ENCODE results near the gene ACKR2. TPM values are rescaled to one million over a fixed set of nuclear protein-coding genes. Genes with fewer than 3 reads are reported as not detected.

The ACKR2 gene
- total and polyA plus RNA-seq, 8 donors: 0.77 to 7.9 (median 2.0) TPM

GRCh38 chr3:42895580-42895868, 86.3 kb downstream of the ACKR2 start:
- no peaks in the 10 kb centered on the region for H3K36me3 ChIP-seq
- ATAC-seq (no peak), DNase-seq (no peak)
- H3K9me3 ChIP-seq: no peaks in the 10 kb centered on the region
- no peak overlapping the region for H3K27ac ChIP-seq
- no peaks in the 10 kb centered on the region for H3K4me1 ChIP-seq
- TF ChIP-seq CTCF (IDR thresholded peaks at IDR 0.05): no peak
- no peaks in the 10 kb centered on the region for H3K27me3 ChIP-seq
- intact Hi-C loops (cut with DNase I): no loop called here
- H3K4me3 ChIP-seq: no peak overlapping the region

GRCh38 chr3:42898896-42899675, 89.8 kb downstream of the ACKR2 start:
- ATAC-seq: peak; percentile 65
- Histone ChIP-seq H3K36me3 (no peaks in the 10 kb centered on the region), H3K27me3 (no peaks in the 10 kb centered on the region), H3K4me1 (no peaks in the 10 kb centered on the region), H3K4me3 (no peak overlapping the region), H3K9me3 (no peaks in the 10 kb centered on the region), H3K27ac (no peak overlapping the region)
- intact Hi-C loops (cut with DNase I): no loop called here
- no peak for TF ChIP-seq CTCF (IDR thresholded peaks at IDR 0.05)
- DNase-seq: no peak

GRCh38 chr3:42900226-42901072, 91.2 kb downstream of the ACKR2 start:
- H3K4me3 ChIP-seq: no peak overlapping the region
- peaks cover 0 to 1% of the 10 kb centered on the region in 2 donors for H3K27me3 ChIP-seq
- no peaks in the 10 kb centered on the region for H3K9me3 ChIP-seq
- ATAC-seq: no peak
- peaks cover 0 to under 1% of the 10 kb centered on the region in 2 donors for H3K4me1 ChIP-seq
- no peak overlapping the region for H3K27ac ChIP-seq
- no peak for DNase-seq
- no peak for TF ChIP-seq CTCF (IDR thresholded peaks at IDR 0.05)
- H3K36me3 ChIP-seq: no peaks in the 10 kb centered on the region
- intact Hi-C loops (cut with DNase I): no loop called here

DNA sequence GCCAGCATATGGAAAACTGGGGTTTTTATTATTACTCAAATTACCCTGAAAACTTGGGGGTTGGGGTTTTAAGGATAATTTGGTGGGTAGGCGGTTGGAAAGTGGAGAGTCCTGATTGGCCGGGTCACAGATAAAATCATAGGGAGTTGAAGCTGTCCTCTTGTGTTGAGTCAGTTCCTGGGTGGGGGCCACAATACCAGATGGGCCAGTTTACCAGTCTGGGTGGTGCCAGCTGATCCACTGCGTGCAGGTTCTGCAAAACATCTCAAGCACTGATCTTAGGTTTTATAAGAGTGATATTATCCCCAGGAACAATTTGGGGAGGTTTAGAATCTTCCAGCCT, 91.8 kb downstream of the ACKR2 start:
- Histone ChIP-seq H3K27ac (no peak overlapping the region), H3K9me3 (no peaks in the 10 kb centered on the region), H3K27me3 (peaks cover 0 to 7% of the 10 kb centered on the region in 2 donors), H3K4me3 (no peak overlapping the region), H3K36me3 (no peaks in the 10 kb centered on the region), H3K4me1 (peaks cover 0 to 7% of the 10 kb centered on the region in 2 donors)
- ATAC-seq: no peak
- TF ChIP-seq CTCF (IDR thresholded peaks at IDR 0.05): no peak
- intact Hi-C loops (cut with DNase I): no loop called here
- no peak for DNase-seq

GRCh38 chr3:42902257-42902656, 93.0 kb downstream of the ACKR2 start:
- Histone ChIP-seq H3K9me3 (no peaks in the 10 kb centered on the region), H3K36me3 (no peaks in the 10 kb centered on the region), H3K4me3 (no peak overlapping the region), H3K4me1 (peaks cover 0 to 15% of the 10 kb centered on the region in 2 donors), H3K27me3 (peaks cover 0 to 16% of the 10 kb centered on the region in 2 donors), H3K27ac (no peak overlapping the region)
- DNase-seq (no peak), ATAC-seq (no peak)
- no peak for TF ChIP-seq CTCF (IDR thresholded peaks at IDR 0.05)
- intact Hi-C loops (cut with DNase I): no loop called here
